Measurements from ENCODE around the gene SEC61B. TPM values are rescaled to one million over a fixed set of nuclear protein-coding genes. Genes with fewer than 3 reads are reported as not detected.
A peak's percentile ranks its signal among the peaks of the same experiment; 100 is the strongest.
"Not testable (repeated sequence)": the region's sequence is repeated elsewhere in the genome, so short reads cannot be mapped to it uniquely, and the experiment has no call there.

The SEC61B gene
- total RNA-seq, 1 experiment from 2014 or later = 267 TPM

DNA sequence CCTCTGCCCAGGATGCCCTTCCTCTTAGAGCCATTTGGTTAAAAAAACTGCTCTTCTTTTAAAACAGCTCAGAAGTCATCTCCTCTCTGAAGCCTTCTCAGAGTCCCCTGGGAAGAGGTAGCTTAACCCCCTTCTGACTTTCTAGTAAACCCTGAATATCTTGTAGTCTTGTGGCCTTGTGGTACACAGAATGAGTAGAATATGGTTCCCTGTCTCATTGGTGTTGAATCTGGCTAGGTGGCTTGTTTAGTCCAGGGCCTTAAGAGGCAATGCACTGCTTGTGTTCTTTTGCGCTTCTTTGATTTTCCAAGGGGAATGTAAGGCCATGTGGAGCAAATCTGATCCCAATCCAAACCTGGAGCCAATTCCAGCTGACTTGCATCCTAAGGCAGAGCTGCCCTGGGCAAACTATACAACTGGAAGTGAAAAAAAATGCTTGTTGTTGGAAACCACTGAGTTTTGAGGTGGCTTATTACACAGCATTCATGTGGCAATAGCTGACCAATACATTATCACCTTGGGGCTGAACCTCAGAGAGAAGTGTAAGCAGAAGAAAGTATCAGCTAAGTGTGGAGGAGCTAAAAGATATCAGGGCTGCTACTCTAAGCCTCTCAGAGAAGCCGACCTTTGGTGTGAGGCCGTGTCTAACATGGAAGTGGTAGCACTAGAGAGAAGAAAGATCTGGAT, 31.3 kb upstream of the SEC61B start:
- no peak for DNase-seq (ENCODE audit: low read depth)

GRCh38 chr9:99192786-99193465, 29.2 kb upstream of the SEC61B start:
- peak; percentile 58 for DNase-seq (ENCODE audit: low read depth)

DNA sequence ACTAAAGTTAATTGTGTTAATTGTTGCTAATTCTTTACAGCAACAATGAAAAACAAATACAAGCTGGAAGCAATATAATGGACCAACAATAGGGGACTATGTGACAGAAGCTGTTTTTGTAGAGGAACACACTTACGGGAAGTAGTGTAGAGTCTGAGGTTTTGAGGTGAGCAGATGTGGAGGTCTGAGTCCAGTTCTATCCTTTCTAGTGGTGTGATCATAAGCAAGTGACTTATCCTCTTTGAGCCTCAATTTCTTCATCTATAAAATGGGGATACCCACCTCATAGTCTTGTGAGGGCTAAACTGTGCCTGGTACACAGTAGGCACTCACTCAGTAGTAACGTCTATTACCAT, 28.6 kb upstream of the SEC61B start:
- DNase-seq (ENCODE audit: low read depth) = no peak

GRCh38 chr9:99196484-99196883, 25.6 kb upstream of the SEC61B start:
- not testable (repeated sequence) for DNase-seq (ENCODE audit: low read depth)

GRCh38 chr9:99197124-99197630, 24.9 kb upstream of the SEC61B start:
- DNase-seq (ENCODE audit: low read depth) = no peak

DNA sequence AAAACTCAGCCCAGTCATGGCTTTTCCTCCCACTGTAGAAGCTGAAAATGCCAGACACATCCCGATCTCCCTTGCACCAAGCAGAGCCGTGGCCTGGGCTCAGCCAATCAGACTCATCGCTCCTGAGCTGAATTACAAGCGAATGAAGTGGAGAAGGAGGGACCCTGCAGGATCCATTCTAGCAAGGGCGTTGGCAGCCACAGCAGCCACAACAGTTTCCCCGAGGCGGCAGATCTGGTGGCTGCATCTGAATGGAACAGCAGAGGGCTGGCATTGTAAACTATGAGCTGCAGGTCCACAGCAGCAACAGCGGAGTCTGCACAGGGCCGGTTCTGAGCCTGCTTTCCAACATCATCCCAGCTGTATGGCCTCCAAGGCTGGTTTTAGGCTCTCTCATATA, 24.1 kb upstream of the SEC61B start:
- DNase-seq (ENCODE audit: low read depth) = peak; percentile 55

DNA sequence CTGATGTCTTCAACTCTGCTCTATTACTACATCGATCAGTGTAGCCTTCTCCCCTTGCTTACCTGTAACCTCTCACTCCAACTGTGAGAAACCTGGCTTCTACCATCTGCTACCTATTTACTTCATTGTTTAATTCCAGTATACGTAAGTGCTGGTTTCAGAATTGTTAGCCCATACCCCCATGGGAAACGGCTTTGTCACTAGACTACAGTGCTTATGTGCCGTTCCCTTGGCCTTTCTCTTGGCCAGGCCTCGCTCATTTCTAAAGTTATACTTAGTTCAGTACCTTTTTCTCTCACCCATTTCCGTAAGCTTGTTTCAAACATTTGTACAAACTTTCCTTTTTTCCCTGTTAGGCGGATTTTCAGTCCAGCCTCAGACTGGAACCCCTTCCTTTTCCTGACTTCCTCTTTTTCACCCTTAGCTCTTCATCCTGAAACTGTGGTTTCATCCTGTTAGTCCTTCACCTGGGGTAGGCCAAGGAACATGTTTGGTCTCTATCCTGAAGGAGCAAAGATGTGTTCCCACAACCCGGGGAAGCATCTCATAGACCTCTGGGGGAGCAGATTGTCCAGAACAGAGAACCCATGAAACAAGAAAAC, 22.0 kb upstream of the SEC61B start:
- no peak for DNase-seq (ENCODE audit: low read depth)

DNA sequence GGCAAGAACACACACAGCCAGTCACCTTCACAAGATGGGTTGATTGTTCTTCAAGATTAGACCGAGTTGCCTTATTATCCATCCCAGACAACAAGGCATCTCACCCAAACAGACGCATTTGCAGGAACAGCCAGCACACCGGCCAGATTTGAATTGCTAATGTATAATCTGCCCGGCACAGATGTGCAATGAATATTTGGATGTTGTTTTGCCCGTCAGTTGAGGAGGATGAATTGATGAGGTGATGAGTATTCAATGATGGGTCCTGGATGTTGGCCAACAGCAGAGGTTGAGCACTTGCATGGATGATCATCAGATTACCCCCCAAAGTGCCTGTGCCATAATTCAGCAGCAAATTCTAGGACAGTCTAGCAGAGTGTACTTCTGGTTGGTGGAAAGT, 20.5 kb upstream of the SEC61B start:
- DNase-seq (ENCODE audit: low read depth) = no peak

GRCh38 chr9:99210572-99210971, 11.5 kb upstream of the SEC61B start:
- no peak for DNase-seq (ENCODE audit: low read depth)

GRCh38 chr9:99211746-99212145, 10.3 kb upstream of the SEC61B start:
- no peak for DNase-seq (ENCODE audit: low read depth)

GRCh38 chr9:99213197-99213596, 8.9 kb upstream of the SEC61B start:
- no peak for DNase-seq (ENCODE audit: low read depth)

- no peak for DNase-seq (ENCODE audit: low read depth)
Observed at GRCh38 chr9:99216073-99216472, 6.0 kb upstream of the SEC61B start.

- DNase-seq (ENCODE audit: low read depth) = no peak
Observed at GRCh38 chr9:99220011-99220410, 2.1 kb upstream of the SEC61B start.

DNA sequence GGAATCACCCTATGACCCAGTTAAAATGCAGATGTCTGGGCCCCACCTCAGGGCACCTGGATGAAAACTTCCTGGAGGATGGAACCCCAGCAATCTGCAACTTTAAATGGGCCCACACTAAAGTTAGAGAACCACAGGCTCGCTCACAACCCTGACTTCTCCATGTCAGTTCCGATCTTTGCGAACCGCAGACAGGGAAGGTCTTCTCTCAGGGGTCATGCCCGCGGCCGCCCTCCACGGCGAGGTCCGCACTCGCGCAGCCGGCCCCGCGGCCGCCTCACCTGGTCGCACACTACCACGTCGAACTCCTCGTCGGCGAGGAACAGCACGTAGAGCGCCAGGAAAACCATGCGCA, 839 bp upstream of the SEC61B start:
- DNase-seq (ENCODE audit: low read depth) = no peak

- DNase-seq (ENCODE audit: low read depth) = no peak
Observed at GRCh38 chr9:99222416-99223270, 561 bp downstream of the SEC61B start.

GRCh38 chr9:99224445-99224844, 2.4 kb downstream of the SEC61B start:
- DNase-seq (ENCODE audit: low read depth) = no peak

DNA sequence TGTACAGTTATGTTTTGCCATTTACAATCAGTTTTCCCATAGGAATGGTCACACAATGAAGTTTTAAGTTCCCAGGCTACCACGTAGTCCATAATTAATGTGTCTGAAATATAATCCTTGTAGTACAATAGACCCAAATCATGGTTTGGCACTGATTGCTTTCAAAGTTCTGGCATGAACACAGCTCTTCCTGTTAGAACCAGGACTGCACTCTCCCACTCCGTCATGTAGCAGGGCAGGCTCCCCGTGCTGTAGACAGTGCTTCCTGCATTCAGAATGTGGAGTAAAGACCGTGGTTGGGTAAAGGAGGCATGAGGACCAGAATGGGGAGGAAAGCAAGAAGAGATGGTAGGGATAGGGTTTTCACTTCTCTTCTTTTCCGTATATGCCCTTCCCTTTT, 4.0 kb downstream of the SEC61B start:
- no peak for DNase-seq (ENCODE audit: low read depth)

GRCh38 chr9:99230206-99230605, 8.1 kb downstream of the SEC61B start:
- DNase-seq (ENCODE audit: low read depth) = no peak

- peak; percentile 15 for DNase-seq (ENCODE audit: low read depth)
Observed at GRCh38 chr9:99231711-99232110, 9.6 kb downstream of the SEC61B start.

DNA sequence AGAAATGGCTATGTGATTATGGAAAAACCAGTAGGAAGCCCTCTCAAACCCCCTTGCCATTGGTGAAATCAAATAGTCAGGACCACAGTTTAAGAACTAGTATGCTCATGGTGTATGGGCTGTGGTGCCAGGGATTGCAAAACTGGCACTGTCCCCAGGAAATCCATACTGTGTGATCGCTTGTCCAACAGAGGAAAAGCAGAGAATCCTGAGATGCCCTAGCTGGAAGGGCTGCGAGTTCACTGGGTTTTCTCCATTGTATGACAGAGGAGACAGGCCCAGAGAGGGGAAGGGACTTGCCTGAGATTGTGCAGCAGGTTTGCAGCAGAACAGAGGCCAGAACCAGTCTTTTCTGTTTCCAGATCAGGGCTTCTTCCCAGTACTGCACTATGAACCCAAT, 12.5 kb downstream of the SEC61B start:
- no peak for DNase-seq (ENCODE audit: low read depth)

- no peak for DNase-seq (ENCODE audit: low read depth)
Observed at GRCh38 chr9:99235069-99235468, 13.0 kb downstream of the SEC61B start.

DNA sequence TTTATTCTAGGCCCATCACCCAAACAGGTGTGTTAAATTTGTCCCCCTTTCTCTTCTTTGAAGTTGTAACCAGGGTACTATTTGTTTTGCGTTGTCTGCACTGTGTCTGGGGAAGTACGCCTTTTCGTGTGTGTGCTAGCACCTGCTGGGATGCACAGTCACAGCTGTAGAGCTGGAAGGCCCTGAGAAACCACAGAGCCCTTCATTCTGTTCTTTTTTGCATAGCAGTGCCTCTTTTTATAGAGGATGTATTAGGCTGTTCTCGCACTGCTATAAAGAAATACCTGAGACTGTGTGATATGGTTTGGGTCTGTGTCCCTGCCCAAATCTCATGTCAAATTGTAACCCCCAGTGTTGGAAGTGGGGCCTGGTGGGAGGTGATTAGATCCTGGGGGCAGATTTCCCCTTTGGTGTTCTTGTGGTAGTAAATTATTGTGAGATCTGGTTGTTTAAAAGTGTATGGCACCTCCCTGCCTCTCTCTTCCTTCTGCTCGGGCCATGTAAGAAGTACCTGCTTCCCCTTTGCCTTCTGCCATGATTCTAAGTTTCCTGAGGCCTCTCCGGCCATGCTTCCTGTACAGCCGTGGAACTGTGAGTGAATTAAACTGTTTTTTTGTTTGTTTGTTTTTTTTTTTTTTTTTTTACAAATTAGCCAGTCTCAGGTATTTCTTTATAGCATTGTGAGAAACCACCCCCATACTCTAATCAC, 14.0 kb downstream of the SEC61B start:
- DNase-seq (ENCODE audit: low read depth) = no peak
